Uterus (tissue), 2 donors: ENCODE data around the gene GAS7.

ENCODE experiments used
- CTCF ChIP-seq, 4 experiments: fragments of 200-600 bp in 2 of 4; fragments of 450-650 bp in 2 of 4; sonication (generic) in 2 of 4; IDR thresholded peaks; one replicate each; pipeline ENCODE4 v1.5.1; 2016 to 2019; ENCODE audit warnings: antibody characterized with exemption in 4 of 4, mild to moderate bottlenecking in 2 of 4, moderate library complexity in 1 of 4
- POLR2A ChIP-seq, 2 donors: fragments of 450-650 bp; IDR thresholded peaks; one replicate each; pipeline ENCODE4 v1.6.1; 2016; ENCODE audit warnings: antibody characterized with exemption in 2 of 2, mild to moderate bottlenecking in 1 of 2, moderate library complexity in 1 of 2

GRCh38 chr17:10001306-10001873, 197.0 kb downstream of the GAS7 start:
- TF ChIP-seq CTCF (IDR thresholded peaks at IDR 0.05) (no peak), POLR2A (IDR thresholded peaks at IDR 0.05) (no peak)
